Sigmoid colon (tissue), 7 donors: ENCODE results near the gene LIAS. TPM values are rescaled to one million over a fixed set of nuclear protein-coding genes. Genes with fewer than 3 reads are reported as not detected.

Experiments
- DNase-seq: peaks from one replicate; pipeline ENCODE4 v3.0.0-alpha.2; 2019
- H3K27ac ChIP-seq, 4 donors: fragments of 200-600 bp; sonication (generic); one replicate each; pipeline ENCODE4 v1.5.1; 2016 to 2019; ENCODE audit warnings: mild to moderate bottlenecking in 1 of 4
- H3K27me3 ChIP-seq, 3 donors: fragments of 200-600 bp; sonication (generic); one replicate each; pipeline ENCODE4 v1.5.1; 2019; ENCODE audit warnings: mild to moderate bottlenecking in 1 of 3
- H3K36me3 ChIP-seq, 4 donors: fragments of 200-600 bp; sonication (generic); one replicate each; pipeline ENCODE4 v1.5.1; 2016 to 2019
- H3K4me1 ChIP-seq, 4 donors: fragments of 200-600 bp; sonication (generic); one replicate each; pipeline ENCODE4 v1.5.1; 2017 to 2019
- H3K4me3 ChIP-seq, 4 donors: fragments of 200-600 bp; sonication (generic); one replicate each; pipeline ENCODE4 v1.5.1; 2017 to 2019; ENCODE audit warnings: mild to moderate bottlenecking in 2 of 4, moderate library complexity in 1 of 4
- H3K9me3 ChIP-seq, 4 donors: fragments of 200-600 bp in 3 of 4; sonication (generic) in 3 of 4; one replicate each; pipeline versions ENCODE4 v1.5.1 to v1.6.1; 2013 to 2019
- EP300 ChIP-seq, 4 donors: sonication (generic); formaldehyde crosslinking; IDR thresholded peaks; one replicate each; pipeline ENCODE4 v1.6.1; 2017; ENCODE audit warnings: antibody characterized with exemption in 4 of 4
- POLR2A ChIP-seq, 2 donors: fragments of 450-650 bp; IDR thresholded peaks; one replicate each; pipeline ENCODE4 v1.6.1; 2016; ENCODE audit warnings: antibody characterized with exemption in 2 of 2, mild to moderate bottlenecking in 2 of 2, moderate library complexity in 2 of 2
- POLR2AphosphoS5 ChIP-seq, 4 donors: sonication (generic); formaldehyde crosslinking; IDR thresholded peaks; one replicate each; pipeline ENCODE4 v1.6.1; 2017; ENCODE audit warnings: antibody characterized with exemption in 4 of 4
- WGBS, 2 donors: extraction: QIAGEN DNeasy Blood & Tissue Kit; methylation state at CpG; one replicate each; pipeline ENCODE4 v1.1.7; 2013; 5-methylcytosine and 5-hydroxymethylcytosine counted together
- intact Hi-C: fragments of 100-400 bp; cut with DNase I; formaldehyde crosslinking; loops from one replicate; pipeline ENCODE4 v1.15.1; 2023
- polyA plus RNA-seq, 3 donors: library from polyadenylated mRNA; stranded (reverse); fragments of 200-250 nt; gene quantifications; one replicate each; pipeline ENCODE4 v1.2.3, GENCODE V29; 2013
- total RNA-seq, 4 donors: library from RNA; depleted of rRNA; stranded (reverse); fragments of >200 nt; gene quantifications; one replicate each; pipeline ENCODE4 v1.1.0, GENCODE V29; 2016
- TF ChIP-seq, protein P1 (sequence below), 4 experiments: fragments of 450-650 bp in 3 of 4; fragments of 200-600 bp in 1 of 4; IDR thresholded peaks; one replicate each; pipeline ENCODE4 v1.5.1; 2016 to 2019; ENCODE audit warnings: antibody characterized with exemption in 4 of 4, mild to moderate bottlenecking in 3 of 4, moderate library complexity in 2 of 4
- donor health status: healthy with polysubstance abuse.
- donor health status: Bipolar disorder and iron deficiency.
- donor health status: healthy.

Gene LIAS
- total and polyA plus RNA-seq, 7 donors = 16.1 to 24.8 (median 20.7) TPM

DNA sequence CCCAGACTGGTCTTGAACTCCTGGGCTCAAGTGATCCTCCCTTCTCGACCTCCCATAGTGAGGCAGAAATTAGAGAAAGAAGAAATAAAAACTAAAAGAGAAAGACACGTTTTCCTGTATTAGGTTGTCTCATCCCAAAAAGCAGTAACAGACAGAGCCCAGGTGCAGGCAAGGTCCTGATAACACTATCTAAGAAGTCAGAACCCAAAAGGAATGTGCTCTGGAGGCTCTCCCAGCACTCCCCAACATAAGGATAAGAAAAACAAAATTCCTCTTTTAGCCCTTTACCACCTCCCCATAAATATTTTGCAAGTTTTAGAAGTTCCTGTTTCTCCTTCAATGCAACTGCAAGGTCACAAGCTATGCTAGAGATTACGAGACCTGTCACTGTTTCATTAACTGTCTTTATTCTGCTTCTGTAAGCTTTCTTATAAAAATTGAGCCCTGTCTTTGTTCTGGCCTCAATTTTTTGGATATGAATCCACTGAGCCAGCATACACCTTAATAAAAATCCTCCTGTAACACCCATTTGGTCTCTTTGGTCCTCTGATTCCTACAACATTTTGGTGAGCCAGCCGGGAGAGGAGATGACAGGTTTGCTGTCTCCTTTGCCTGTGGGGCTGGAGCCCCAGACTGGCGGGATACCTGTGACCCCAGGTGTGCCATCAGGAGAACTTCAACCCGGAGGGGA is 25.9 kb downstream of the LIAS start:
- WGBS, 2 donors = 92 to 93% methylated on average over 6 of the region's 6 CpGs
- Histone ChIP-seq H3K27ac (no peak overlapping the region), H3K4me1 (no peaks in the 10 kb centered on the region), H3K9me3 (no peaks in the 10 kb centered on the region), H3K4me3 (no peak overlapping the region), H3K36me3 (no peaks in the 10 kb centered on the region), H3K27me3 (no peaks in the 10 kb centered on the region)
- DNase-seq = no peak
- intact Hi-C loops = no loop called here
- TF ChIP-seq, protein P1, sequence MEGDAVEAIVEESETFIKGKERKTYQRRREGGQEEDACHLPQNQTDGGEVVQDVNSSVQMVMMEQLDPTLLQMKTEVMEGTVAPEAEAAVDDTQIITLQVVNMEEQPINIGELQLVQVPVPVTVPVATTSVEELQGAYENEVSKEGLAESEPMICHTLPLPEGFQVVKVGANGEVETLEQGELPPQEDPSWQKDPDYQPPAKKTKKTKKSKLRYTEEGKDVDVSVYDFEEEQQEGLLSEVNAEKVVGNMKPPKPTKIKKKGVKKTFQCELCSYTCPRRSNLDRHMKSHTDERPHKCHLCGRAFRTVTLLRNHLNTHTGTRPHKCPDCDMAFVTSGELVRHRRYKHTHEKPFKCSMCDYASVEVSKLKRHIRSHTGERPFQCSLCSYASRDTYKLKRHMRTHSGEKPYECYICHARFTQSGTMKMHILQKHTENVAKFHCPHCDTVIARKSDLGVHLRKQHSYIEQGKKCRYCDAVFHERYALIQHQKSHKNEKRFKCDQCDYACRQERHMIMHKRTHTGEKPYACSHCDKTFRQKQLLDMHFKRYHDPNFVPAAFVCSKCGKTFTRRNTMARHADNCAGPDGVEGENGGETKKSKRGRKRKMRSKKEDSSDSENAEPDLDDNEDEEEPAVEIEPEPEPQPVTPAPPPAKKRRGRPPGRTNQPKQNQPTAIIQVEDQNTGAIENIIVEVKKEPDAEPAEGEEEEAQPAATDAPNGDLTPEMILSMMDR (IDR thresholded peaks at IDR 0.05) = no peak
- TF ChIP-seq POLR2A (IDR thresholded peaks at IDR 0.05) (no peak), EP300 (IDR thresholded peaks at IDR 0.05) (no peak), POLR2AphosphoS5 (IDR thresholded peaks at IDR 0.05) (no peak)

DNA sequence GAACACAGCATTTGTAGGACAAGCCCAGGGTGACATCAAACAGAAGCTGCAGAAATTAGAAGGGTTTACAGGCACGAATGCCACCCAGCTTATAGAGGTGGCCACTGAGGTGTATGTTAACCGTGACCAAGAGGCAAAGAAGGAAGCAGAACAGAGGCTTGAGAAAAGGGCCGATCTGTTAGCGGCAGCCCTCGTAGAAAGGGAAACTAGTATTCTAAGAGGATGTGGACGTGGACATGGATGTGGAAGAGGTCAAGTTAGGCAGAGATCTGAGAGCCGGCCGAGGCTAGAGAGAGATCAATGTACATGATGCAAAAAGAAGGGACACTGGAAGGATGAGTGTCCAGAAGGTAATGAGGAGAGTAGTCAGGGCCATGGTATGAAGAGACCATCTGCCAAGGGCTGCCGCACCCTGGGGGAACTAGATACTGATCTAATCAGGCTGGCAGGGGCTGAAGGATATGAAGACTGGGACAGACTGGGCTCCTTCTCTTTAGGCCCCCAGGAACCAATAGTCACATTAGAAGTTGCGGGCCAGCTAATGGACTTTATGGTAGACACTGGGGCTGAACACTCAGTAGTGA is 27.5 kb downstream of the LIAS start:
- intact Hi-C loops = no loop called here
- H3K4me1 ChIP-seq = no peaks in the 10 kb centered on the region
- WGBS, 2 donors = 88% methylated on average over 10 of the region's 10 CpGs
- H3K9me3 ChIP-seq = no peaks in the 10 kb centered on the region
- H3K27ac ChIP-seq = no peak overlapping the region
- TF ChIP-seq POLR2A (IDR thresholded peaks at IDR 0.05) (no peak), POLR2AphosphoS5 (IDR thresholded peaks at IDR 0.05) (no peak), EP300 (IDR thresholded peaks at IDR 0.05) (no peak)
- TF ChIP-seq, protein P1 (IDR thresholded peaks at IDR 0.05) = no peak
- no peaks in the 10 kb centered on the region for H3K36me3 ChIP-seq
- no peak overlapping the region for H3K4me3 ChIP-seq
- H3K27me3 ChIP-seq = no peaks in the 10 kb centered on the region
- DNase-seq = no peak

DNA sequence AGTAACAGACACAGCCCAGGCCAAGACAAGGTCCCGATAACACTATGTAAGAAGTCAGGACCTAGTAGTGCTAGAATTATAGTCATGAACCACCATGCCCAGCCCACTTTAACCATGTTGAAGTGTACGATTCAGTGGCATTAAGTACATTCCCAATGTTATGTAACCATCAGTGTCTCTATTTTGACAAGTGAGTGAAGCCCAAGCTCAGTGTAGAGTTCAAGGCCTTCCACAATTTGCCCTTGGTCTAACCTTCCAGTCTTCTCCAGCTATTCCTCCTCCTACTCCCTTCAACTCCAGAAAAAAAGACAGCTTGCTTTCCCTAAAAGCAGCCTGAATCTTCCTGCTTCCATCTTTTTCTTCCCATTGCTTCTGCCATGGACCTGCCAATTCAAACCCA is 31.5 kb downstream of the LIAS start:
- Histone ChIP-seq H3K4me1 (no peaks in the 10 kb centered on the region), H3K36me3 (no peaks in the 10 kb centered on the region), H3K27ac (no peak overlapping the region), H3K27me3 (no peaks in the 10 kb centered on the region), H3K4me3 (no peak overlapping the region), H3K9me3 (no peaks in the 10 kb centered on the region)
- DNase-seq = no peak
- intact Hi-C loops = no loop called here
- 94 to 97% methylated on average over 2 of the region's 2 CpGs for WGBS, 2 donors
- TF ChIP-seq, protein P1 (IDR thresholded peaks at IDR 0.05) = no peak
- no peak for TF ChIP-seq EP300 (IDR thresholded peaks at IDR 0.05)
- no peak for TF ChIP-seq POLR2A (IDR thresholded peaks at IDR 0.05)
- no peak for TF ChIP-seq POLR2AphosphoS5 (IDR thresholded peaks at IDR 0.05)

DNA sequence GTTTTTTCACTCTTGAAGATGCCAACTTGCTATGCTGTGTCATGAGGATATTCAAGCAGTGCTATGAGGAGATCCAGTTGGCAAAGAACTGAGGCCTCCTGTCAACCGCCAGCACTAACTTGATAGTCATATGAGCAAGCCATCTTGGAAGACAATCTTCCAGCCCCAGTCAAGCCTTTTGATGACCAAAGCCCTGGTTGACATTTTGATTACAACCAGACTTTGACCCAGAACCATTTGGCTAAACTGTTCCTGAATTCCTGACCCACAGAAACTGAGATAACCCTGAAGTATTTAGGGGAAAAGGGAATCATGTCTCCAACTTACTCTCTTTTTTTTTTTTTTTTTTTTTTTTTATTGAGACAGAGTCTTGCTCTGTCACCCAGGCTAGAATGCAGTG is 35.5 kb downstream of the LIAS start:
- Histone ChIP-seq H3K9me3 (no peaks in the 10 kb centered on the region), H3K27me3 (no peaks in the 10 kb centered on the region), H3K4me3 (no peak overlapping the region), H3K27ac (no peak overlapping the region), H3K4me1 (no peaks in the 10 kb centered on the region), H3K36me3 (peaks cover 0 to 15% (median 8%) of the 10 kb centered on the region in 4 donors)
- WGBS, 2 donors = 95 to 96% methylated on average over 1 of the region's 1 CpG
- intact Hi-C loops = no loop called here
- TF ChIP-seq EP300 (IDR thresholded peaks at IDR 0.05) (no peak), POLR2A (IDR thresholded peaks at IDR 0.05) (no peak), POLR2AphosphoS5 (IDR thresholded peaks at IDR 0.05) (no peak)
- TF ChIP-seq, protein P1 (IDR thresholded peaks at IDR 0.05) = no peak
- DNase-seq = no peak
